ENCODE results near the gene MRTFB. TPM values are rescaled to one million over a fixed set of nuclear protein-coding genes. Genes with fewer than 3 reads are reported as not detected.

The MRTFB gene
- total RNA-seq, 1 donor from 2014 or later, result 18.5 TPM

DNA sequence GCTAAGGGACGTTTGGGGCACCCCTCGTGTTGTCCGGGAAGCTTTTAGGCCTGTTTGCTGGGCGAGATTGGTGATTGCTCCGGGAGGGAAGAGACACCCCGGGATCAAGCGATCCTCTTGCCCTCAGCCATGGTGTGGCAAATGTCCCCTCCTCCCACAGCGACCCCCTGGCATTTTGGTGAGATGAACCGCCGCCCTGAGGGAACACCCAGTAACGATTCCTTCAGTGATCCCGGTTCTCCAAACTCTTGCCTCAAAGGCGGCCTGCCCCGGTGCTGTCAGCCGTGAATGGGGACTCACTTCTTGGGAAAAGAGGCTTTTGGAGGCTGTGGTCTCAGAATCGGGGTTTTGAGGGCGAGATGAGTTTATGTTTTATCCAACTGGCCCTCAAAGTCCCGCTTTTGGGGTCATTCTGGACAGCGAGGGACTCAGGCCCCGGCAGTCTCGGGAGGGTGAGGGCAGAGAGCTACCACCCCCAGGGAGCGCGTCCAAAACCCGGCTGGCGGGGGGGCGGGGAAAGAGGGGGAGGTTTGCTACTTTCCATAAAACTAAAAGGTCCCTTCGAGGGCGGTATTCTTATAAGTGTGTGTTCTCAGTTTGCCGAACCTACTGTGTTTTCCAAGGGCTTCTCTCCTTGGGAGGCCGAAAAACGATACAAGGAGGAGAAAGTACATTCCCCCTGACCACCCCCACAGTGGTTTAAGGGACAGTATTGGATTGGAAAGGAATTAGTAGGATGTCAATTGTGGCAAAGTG is 232.7 kb downstream of the MRTFB start:
- DNase-seq (ENCODE audit: low spot score) (peak; percentile 77), ATAC-seq (peak; percentile 40)

DNA sequence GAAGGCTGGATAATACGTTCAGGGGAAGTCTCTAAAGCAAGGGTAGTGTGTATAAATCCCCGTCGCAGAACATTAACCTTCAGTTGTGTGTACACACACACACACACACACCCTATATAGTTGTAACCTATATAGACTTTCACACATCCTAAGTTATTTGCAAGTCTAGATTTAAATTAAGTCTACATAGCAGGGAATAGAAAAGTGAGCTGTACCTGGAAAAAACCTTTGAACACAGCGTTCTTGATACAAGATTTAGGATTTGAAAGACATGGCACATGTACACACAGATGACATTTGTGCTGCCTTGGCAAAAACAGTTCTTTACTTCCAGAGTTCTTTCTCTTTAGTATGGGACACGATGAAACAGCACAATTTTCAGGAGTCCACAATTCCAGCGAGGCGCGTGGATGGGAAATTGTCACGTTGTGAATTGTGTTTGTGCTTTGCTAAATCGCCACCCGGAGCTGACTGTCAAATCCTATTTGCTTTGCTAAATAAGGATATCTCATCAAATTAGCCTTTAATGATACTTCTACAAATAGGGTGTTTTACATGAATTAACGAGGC is 233.9 kb downstream of the MRTFB start:
- ATAC-seq, result no peak
- no peak for DNase-seq (ENCODE audit: low spot score)

GRCh38 chr16:14306485-14307058 is 235.5 kb downstream of the MRTFB start:
- DNase-seq (ENCODE audit: low spot score) (no peak), ATAC-seq (no peak)

DNA sequence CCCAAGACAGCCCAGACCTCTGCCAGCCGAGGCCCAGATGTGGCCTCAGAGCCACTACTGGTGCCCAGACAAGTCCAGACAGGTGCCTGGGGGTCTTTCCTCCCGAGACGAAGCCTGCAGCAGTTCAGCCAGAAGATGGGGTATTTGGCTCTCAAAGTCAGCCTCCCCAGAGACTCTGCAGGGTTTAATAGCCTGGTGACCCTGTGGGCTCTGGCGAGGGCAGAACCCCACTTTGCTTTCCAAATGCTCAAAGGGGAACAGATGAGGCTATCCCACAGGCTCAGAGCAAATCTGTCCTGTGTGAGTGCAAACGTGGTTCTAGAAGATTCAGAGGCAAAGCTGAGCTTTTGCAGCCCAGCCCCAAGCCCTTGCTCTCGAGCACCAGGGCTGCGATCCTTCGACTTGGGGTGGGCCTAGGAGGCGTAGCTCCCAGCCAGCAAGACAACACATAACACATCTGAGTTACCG is 236.0 kb downstream of the MRTFB start:
- ATAC-seq (peak; percentile 1), DNase-seq (ENCODE audit: low spot score) (no peak)

DNA sequence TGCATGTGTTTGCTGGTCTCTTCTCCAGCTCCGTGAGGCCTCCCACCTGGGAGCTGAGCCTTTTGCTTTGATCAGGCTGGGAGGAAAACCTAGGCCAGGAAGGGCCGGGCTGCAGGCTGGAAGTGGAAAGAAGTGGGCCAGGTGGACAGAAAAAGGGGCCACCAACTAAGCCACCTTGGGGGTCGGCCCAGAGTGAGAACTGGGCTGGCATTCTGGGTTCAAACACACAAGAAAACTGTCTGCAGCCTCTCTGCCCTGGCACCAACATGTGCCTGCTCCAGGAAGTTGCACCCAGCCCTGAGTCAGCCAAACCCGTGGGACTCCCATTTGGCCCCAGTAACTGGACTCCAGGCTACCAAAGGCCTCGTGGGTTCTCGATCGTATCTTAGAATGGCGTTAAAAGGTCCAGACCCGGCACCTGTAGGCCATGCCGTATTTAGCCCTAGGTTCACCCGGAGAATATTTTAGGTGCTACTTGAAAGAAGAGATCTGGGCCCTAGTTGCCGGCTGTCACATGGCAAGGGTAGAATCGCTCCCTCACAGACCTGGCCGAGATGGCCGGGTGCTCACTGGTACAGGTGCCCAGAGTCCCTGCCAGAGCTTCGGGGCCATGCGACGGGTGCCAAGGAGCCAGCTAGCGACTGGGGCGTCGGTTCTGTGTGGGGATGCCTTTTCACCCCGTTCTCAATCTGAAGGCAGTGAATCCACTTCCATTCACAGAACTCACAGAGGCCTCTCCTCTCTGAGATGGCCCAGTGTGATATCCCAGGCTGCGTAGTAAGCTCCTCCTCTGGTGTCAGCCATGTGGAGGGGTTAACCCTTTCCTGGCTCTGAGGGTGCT is 236.6 kb downstream of the MRTFB start:
- ATAC-seq, result peak; percentile 69
- DNase-seq (ENCODE audit: low spot score), result peak; percentile 63

DNA sequence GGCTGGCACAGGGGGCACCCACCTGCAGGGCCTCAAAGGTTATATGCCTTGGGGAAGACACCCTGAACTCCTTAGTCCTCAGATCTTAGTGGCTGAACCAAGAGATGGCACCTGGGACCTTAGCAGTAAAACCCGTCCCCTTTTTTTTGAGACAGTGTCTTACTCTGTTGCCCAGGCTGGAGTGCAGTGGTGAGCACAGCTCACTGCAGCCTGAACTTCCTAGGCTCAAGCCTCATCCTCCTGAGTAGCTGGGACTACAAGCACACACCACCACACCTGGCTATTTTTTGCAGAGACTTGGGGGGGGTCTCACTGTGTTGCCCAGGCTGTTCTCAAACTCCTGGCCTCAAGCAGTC is 237.2 kb downstream of the MRTFB start:
- no peak for DNase-seq (ENCODE audit: low spot score)
- no peak for ATAC-seq

DNA sequence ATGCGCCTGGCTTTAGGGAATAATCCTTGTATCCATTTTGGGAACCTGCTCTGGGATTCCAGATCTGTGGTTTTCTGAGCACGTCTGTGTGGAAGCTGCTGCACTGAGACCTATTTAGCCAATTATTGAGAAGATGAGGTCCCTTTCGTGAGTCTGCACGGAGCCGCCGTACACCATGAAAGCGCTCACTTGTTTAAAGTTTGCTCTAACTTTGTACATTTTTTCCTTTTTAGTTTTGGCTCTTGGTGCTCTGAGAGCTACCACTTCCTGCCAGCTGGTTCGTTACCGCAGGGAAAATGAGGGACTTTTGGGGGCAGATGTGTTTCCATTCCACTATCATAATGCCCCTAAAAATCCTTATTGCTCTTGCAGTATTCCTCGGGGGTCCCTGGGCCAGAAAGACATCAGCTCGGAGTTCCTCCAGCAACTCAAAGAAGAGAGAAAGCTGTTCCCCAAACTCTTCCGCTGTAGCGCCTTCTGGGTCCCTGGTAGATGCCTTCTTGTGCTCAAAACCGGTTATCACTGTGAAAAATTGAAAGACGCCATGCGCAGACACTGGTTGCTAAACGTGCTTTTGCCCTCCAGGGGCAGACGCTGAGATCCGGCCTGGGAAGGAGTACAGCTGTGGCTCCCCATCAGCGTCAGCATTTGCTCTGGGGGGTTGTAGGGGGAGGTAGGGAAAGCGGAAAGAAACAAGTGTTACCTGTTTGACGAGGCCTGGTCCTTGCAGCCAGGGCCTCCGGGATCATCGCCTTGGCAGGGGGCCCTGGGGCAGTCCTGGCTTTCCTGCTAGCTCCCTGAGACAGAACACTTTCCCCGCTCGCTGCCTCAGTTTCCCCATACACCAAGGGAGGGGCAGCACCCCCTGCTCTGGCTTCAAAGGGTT is 238.1 kb downstream of the MRTFB start:
- DNase-seq (ENCODE audit: low spot score) (no peak), ATAC-seq (no peak)

- DNase-seq (ENCODE audit: low spot score), result no peak
- ATAC-seq, result no peak
Observed at GRCh38 chr16:14309906-14310305, 238.8 kb downstream of the MRTFB start.

DNA sequence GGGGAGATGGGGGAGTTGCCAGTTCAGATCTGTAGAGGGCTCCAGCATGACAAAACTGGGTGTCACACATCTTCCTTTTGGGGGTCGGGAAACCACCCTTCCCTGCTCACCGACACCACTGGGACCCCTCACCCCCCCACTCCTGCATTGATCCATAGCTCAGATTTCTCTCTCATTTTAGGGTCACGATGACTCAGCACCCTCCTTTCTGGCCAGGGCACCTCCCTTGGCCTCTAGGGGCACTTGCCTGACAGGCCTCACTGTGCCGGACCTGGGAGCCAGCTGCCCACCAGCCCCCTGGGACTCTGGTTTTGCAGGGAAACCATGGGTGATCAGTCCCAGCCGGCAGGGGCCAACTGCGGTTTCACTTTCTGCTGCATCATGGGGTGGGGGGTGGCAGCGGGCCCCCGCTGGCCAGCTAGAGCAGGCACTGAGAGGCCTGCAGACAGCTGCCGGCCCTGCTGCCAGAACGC is 239.4 kb downstream of the MRTFB start:
- ATAC-seq, result no peak
- DNase-seq (ENCODE audit: low spot score), result no peak

- ATAC-seq (no peak), DNase-seq (ENCODE audit: low spot score) (no peak)
Observed at GRCh38 chr16:14314116-14314515, 243.0 kb downstream of the MRTFB start.

DNA sequence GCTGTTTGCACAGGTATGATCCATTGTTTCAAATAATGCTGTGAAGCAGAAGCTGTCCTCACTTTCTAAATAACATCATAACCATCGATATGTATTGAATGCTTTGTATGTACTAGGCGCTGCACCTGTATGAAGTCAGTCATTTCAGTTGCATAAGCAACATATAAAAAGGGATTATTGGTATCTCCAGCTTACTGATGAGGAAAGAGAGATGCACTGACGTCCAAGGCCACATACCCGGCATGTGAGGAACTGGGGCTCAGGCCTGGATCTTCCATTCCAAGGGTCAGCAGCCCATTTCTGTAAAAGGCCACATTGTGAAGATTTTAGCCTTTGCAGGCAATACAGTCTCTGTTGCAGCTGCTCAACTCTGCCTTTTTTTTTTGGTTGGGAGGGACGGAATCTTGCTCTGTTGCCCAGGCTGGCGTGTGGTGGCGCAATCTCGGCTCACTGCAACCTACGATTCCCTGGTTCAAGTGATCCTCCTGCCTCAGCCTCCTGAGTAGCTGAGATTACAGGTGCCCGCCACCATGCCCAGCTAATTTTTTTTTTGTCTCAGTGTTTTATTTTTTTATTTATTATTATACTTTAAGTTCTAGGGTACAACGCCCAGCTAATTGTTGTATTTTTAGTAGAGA is 244.7 kb downstream of the MRTFB start:
- ATAC-seq (no peak), DNase-seq (ENCODE audit: low spot score) (no peak)

Other genes with a start within 250 kb of the MRTFB start
- 5.2 TPM for gene ERCC4, start 151.2 kb upstream of the MRTFB start, total RNA-seq

All from left lobe of liver (tissue), 2 donors.